IMR-90 (cell line): Measurements from ENCODE around the gene MRPL17. TPM values are rescaled to one million over a fixed set of nuclear protein-coding genes. Genes with fewer than 3 reads are reported as not detected.

Experiments
- ATAC-seq: fragments of 200-7000 bp; cut with Tn5 transposase; 2 replicates; pipeline ENCODE4 v1.9.1; 2020; ENCODE audit warnings: low read depth, mild to moderate bottlenecking, moderate library complexity
- BruUV-seq: library from RNA; stranded (reverse); fragments of 400-500 nt; replicated peaks from 2 replicates; lab custom pipeline; 2021; lab: Mats Ljungman, UMichigan
- CTCF ChIA-PET: fragments of 300-600 bp; formaldehyde crosslinking; extraction: SDS; loops from one replicate; lab custom pipeline; 2021; ENCODE audit warnings: antibody characterized with exemption; lab: Yijun Ruan, JAX
- POLR2A ChIA-PET: fragments of 300-600 bp; sonication (Branson Sonifier 250); formaldehyde crosslinking; loops from one replicate; lab custom pipeline; 2022; ENCODE audit warnings: antibody characterized with exemption; ENCODE audit not compliant: unreplicated experiment; lab: Charles Lee
- DNase-seq: peaks from one replicate; pipeline ENCODE4 v3.0.0; 2013
- H2AFZ ChIP-seq: replicated peaks from 2 replicates; pipeline ENCODE3; 2013; ENCODE audit warnings: low read length, mild to moderate bottlenecking; ENCODE audit not compliant: poor library complexity
- H2AK5ac ChIP-seq: 2 replicates; pipeline ENCODE4 v1.6.1; 2013; ENCODE audit warnings: low read depth, low read length, inconsistent platforms
- H2AK9ac ChIP-seq: replicated peaks from 2 replicates; pipeline ENCODE3; 2013; ENCODE audit warnings: mild to moderate bottlenecking, low read depth, low read length, moderate library complexity; ENCODE audit not compliant: poor library complexity
- H2BK120ac ChIP-seq: 2 replicates; pipeline ENCODE4 v1.6.1; 2013; ENCODE audit warnings: low read depth, low read length, inconsistent platforms
- H2BK15ac ChIP-seq: 3 replicates; pipeline ENCODE4 v1.6.1; 2013; ENCODE audit warnings: low read depth, low read length, inconsistent platforms
- H2BK20ac ChIP-seq: 2 replicates; pipeline ENCODE4 v1.6.1; 2013; ENCODE audit warnings: low read depth, mild to moderate bottlenecking, inconsistent platforms, low read length, moderate library complexity
- H2BK5ac ChIP-seq: 2 replicates; pipeline ENCODE4 v1.6.1; 2013; ENCODE audit warnings: mild to moderate bottlenecking, low read depth, low read length, inconsistent platforms; ENCODE audit not compliant: poor library complexity, severe bottlenecking
- H3K14ac ChIP-seq: replicated peaks from 2 replicates; pipeline ENCODE4 v1.6.1; 2013; ENCODE audit warnings: low read depth, low read length, inconsistent platforms
- H3K18ac ChIP-seq: 2 replicates; pipeline ENCODE4 v1.6.1; 2013; ENCODE audit warnings: low read depth, low read length, control low read depth
- H3K23ac ChIP-seq: 2 replicates; pipeline ENCODE4 v1.6.1; 2013; ENCODE audit warnings: low read depth, low read length, inconsistent platforms
- H3K27ac ChIP-seq: 2 replicates; pipeline ENCODE4 v1.5.1; 2013; ENCODE audit warnings: mild to moderate bottlenecking, control low read depth, low read length; ENCODE audit not compliant: insufficient read depth
- H3K27me3 ChIP-seq: 2 replicates; pipeline ENCODE4 v1.6.1; 2013; ENCODE audit warnings: low read length; ENCODE audit not compliant: control insufficient read depth, insufficient read depth
- H3K36me3 ChIP-seq: 2 replicates; pipeline ENCODE4 v1.6.1; 2013; ENCODE audit warnings: low read length, mixed read lengths; ENCODE audit not compliant: control insufficient read depth, insufficient read depth
- H3K4ac ChIP-seq: 2 replicates; pipeline ENCODE4 v1.6.1; 2013; ENCODE audit warnings: low read depth, low read length, inconsistent platforms
- H3K4me1 ChIP-seq: 2 replicates; pipeline ENCODE4 v1.6.1; 2013; ENCODE audit warnings: low read length, mixed read lengths; ENCODE audit not compliant: control insufficient read depth, insufficient read depth
- H3K4me2 ChIP-seq: 2 replicates; pipeline ENCODE4 v1.6.1; 2013; ENCODE audit warnings: low read depth, mild to moderate bottlenecking, control low read depth, low read length, moderate library complexity
- H3K4me3 ChIP-seq: 2 replicates; pipeline ENCODE4 v1.5.1; 2013; ENCODE audit warnings: low read depth, mild to moderate bottlenecking, control low read depth, low read length, moderate library complexity; ENCODE audit not compliant: insufficient read depth
- H3K56ac ChIP-seq: 2 replicates; pipeline ENCODE4 v1.6.1; 2013; ENCODE audit warnings: low read length, inconsistent platforms; ENCODE audit not compliant: insufficient read depth; ENCODE audit errors: extremely low read depth
- H3K79me1 ChIP-seq, 2 experiments: 2 replicates each; pipeline ENCODE4 v1.6.1; 2013; ENCODE audit warnings: low read length in 2 of 2, inconsistent platforms in 1 of 2, low read depth in 1 of 2
- H3K9ac ChIP-seq: 2 replicates; pipeline ENCODE4 v1.6.1; 2013; ENCODE audit warnings: low read depth, low read length, control low read depth
- H3K9me1 ChIP-seq: 2 replicates; pipeline ENCODE4 v1.6.1; 2013; ENCODE audit warnings: low read length, inconsistent platforms; ENCODE audit not compliant: insufficient read depth
- H3K9me3 ChIP-seq: 2 replicates; pipeline ENCODE4 v1.6.1; 2013; ENCODE audit warnings: low read length; ENCODE audit not compliant: control insufficient read depth, insufficient read depth
- H4K20me1 ChIP-seq: 2 replicates; pipeline ENCODE4 v1.6.1; 2013; ENCODE audit warnings: low read length, inconsistent platforms; ENCODE audit not compliant: insufficient read depth
- H4K5ac ChIP-seq: 2 replicates; pipeline ENCODE4 v1.6.1; 2013; ENCODE audit warnings: mild to moderate bottlenecking, low read depth, low read length, control low read depth
- H4K8ac ChIP-seq, 2 experiments: 2 replicates each; pipeline ENCODE4 v1.6.1; 2013; ENCODE audit warnings: low read depth in 2 of 2, low read length in 2 of 2, control low read depth in 1 of 2, inconsistent platforms in 1 of 2
- H4K91ac ChIP-seq: 2 replicates; pipeline ENCODE4 v1.6.1; 2013; ENCODE audit warnings: low read depth, low read length, inconsistent platforms; ENCODE audit not compliant: insufficient read depth
- BHLHE40 ChIP-seq: fragments of 150-350 bp; IDR thresholded peaks from 2 replicates; pipeline ENCODE4 v1.6.1; 2016; ENCODE audit warnings: mild to moderate bottlenecking, low read depth, low read length
- CEBPB ChIP-seq: IDR thresholded peaks from 2 replicates; pipeline ENCODE4 v1.6.1; 2012; ENCODE audit warnings: low read depth, low read length, improper control_type of control experiment
- CHD1 ChIP-seq: IDR thresholded peaks from 2 replicates; pipeline ENCODE4 v1.6.1; 2012; ENCODE audit warnings: low read depth, low read length, improper control_type of control experiment
- CTCF ChIP-seq: conservative IDR thresholded peaks from 2 replicates; pipeline ENCODE4 v1.5.1; 2012; ENCODE audit warnings: mild to moderate bottlenecking, low read depth, low read length, improper control_type of control experiment
- ELK1 ChIP-seq: fragments of 150-350 bp; IDR thresholded peaks from 2 replicates; pipeline ENCODE4 v1.6.1; 2016; ENCODE audit warnings: low read depth, mild to moderate bottlenecking, low read length, moderate library complexity, borderline replicate concordance
- FOS ChIP-seq: fragments of 150-350 bp; IDR thresholded peaks from 2 replicates; pipeline ENCODE4 v1.6.1; 2016; ENCODE audit warnings: low read depth, low read length
- MAFK ChIP-seq: IDR thresholded peaks from 2 replicates; pipeline ENCODE4 v1.6.1; 2012; ENCODE audit warnings: low read depth, low read length, improper control_type of control experiment
- MAZ ChIP-seq: IDR thresholded peaks from 2 replicates; pipeline ENCODE4 v1.6.1; 2012; ENCODE audit warnings: low read depth, mild to moderate bottlenecking, low read length, improper control_type of control experiment, moderate library complexity, borderline replicate concordance
- MXI1 ChIP-seq: IDR thresholded peaks from 2 replicates; pipeline ENCODE4 v1.6.1; 2012; ENCODE audit warnings: low read depth, mild to moderate bottlenecking, low read length, moderate library complexity, borderline replicate concordance
- NFE2L2 ChIP-seq: fragments of 150-350 bp; IDR thresholded peaks from 2 replicates; pipeline ENCODE4 v1.6.1; 2016; ENCODE audit warnings: low read depth, mild to moderate bottlenecking, low read length
- POLR2A ChIP-seq: IDR thresholded peaks from 2 replicates; pipeline ENCODE4 v1.6.1; 2012; ENCODE audit warnings: mild to moderate bottlenecking, low read depth, low read length
- RAD21 ChIP-seq: IDR thresholded peaks from 2 replicates; pipeline ENCODE4 v1.6.1; 2012; ENCODE audit warnings: low read length, improper control_type of control experiment
- RCOR1 ChIP-seq: IDR thresholded peaks from 2 replicates; pipeline ENCODE4 v1.6.1; 2012; ENCODE audit warnings: mild to moderate bottlenecking, low read length, improper control_type of control experiment; ENCODE audit not compliant: insufficient replicate concordance
- RFX5 ChIP-seq: IDR thresholded peaks from 2 replicates; pipeline ENCODE4 v1.8.0; 2012; ENCODE audit warnings: low read depth, mild to moderate bottlenecking, low read length, moderate library complexity
- SMC3 ChIP-seq: fragments of 150-350 bp; IDR thresholded peaks from 2 replicates; pipeline ENCODE4 v1.6.1; 2016; ENCODE audit warnings: low read depth, mild to moderate bottlenecking, antibody characterized with exemption, low read length, moderate library complexity
- WGBS, 2 experiments: methylation state at CpG; one replicate each; pipeline versions ENCODE4 v1.1.5 to v1.1.7; 2013; ENCODE audit warnings: missing lambda C conversion rate in 2 of 2; ENCODE audit not compliant: insufficient read length in 1 of 2; ENCODE audit errors: extremely low coverage in 2 of 2; 5-methylcytosine and 5-hydroxymethylcytosine counted together
- dilution Hi-C: fragments of 300-500 bp; cut with HindIII; formaldehyde crosslinking; loops from one replicate; pipeline ENCODE4 v1.14.3; 2018; ENCODE audit warnings: low sequenced_read_pairs; ENCODE audit not compliant: unreplicated experiment
- in situ Hi-C: fragments of 300-500 bp; cut with MboI; formaldehyde crosslinking; loops from 3 replicates; pipeline ENCODE4 v1.14.3; 2019; ENCODE audit warnings: low sequenced_read_pairs, inconsistent platforms, mixed read lengths
- intact Hi-C: fragments of 100-400 bp; cut with micrococcal nuclease; formaldehyde crosslinking; loops from 2 replicates; pipeline ENCODE4 v1.10.0; 2022
- polyA plus RNA-seq, 3 experiments: library from polyadenylated mRNA; depleted of rRNA; stranded (reverse); fragments of >200 nt; gene quantifications; 2 replicates each; pipeline ENCODE4 v1.2.3, GENCODE V29; 2012; ENCODE audit warnings: low replicate concordance in 1 of 3
- total RNA-seq: library from RNA; depleted of rRNA; stranded (reverse); fragments of >200 nt; gene quantifications from 2 replicates; pipeline ENCODE4 v1.2.3, GENCODE V29; 2012
- TF ChIP-seq, protein P1 (sequence below): fragments of 150-350 bp; IDR thresholded peaks from 2 replicates; pipeline ENCODE4 v1.6.1; 2017; ENCODE audit warnings: mild to moderate bottlenecking, antibody characterized with exemption, low read length, low read depth

The MRPL17 gene
- total and polyA plus RNA-seq, 2 of the 4 experiments (the other 2 are of a cell fraction) = 70.3 to 85.2 TPM

- no peak for DNase-seq
- Histone ChIP-seq H3K56ac (no peak overlapping the region), H3K9me1 (peaks cover 16% of the 10 kb centered on the region), H2BK5ac (no peak overlapping the region), H4K8ac (peak overlapping the region in 1 of 2 experiments; percentile 59; a peak in 1 of 4 replicates), H2AFZ (no peak overlapping the region), H2AK9ac (no peak overlapping the region), H3K4me1 (peaks cover 5% of the 10 kb centered on the region), H3K9ac (no peak overlapping the region), H3K18ac (no peak overlapping the region), H2AK5ac (no peak overlapping the region), H2BK20ac (no peak overlapping the region), H3K9me3 (no peaks in the 10 kb centered on the region), H3K79me1 (peaks cover 3 to 17% of the 10 kb centered on the region in 2 experiments; a peak in 2 of 4 replicates), H3K36me3 (no peaks in the 10 kb centered on the region), H4K20me1 (0 out of 2 replicates have a peak, but pooled peaks cover 3% of the 10 kb centered on the region), H3K4me2 (peak overlapping the region; percentile 5; the same call in 1 of the 2 replicates), H2BK120ac (no peak overlapping the region), H3K23ac (peak overlapping the region; percentile 18), H4K5ac (no peak overlapping the region), H4K91ac (no peak overlapping the region), H3K4me3 (no peak overlapping the region), H3K4ac (no peak overlapping the region), H3K14ac (no peak overlapping the region), H3K27me3 (peaks cover 15% of the 10 kb centered on the region), H2BK15ac (no peak overlapping the region), H3K27ac (no peak overlapping the region)
- TF ChIP-seq CEBPB (no peak), MAFK (no peak), CTCF (no peak), FOS (no peak), ELK1 (no peak), RAD21 (no peak), SMC3 (no peak), CHD1 (no peak), MXI1 (no peak), BHLHE40 (no peak), POLR2A (no peak), NFE2L2 (no peak), RFX5 (no peak), RCOR1 (no peak), MAZ (no peak)
- TF ChIP-seq, protein P1, sequence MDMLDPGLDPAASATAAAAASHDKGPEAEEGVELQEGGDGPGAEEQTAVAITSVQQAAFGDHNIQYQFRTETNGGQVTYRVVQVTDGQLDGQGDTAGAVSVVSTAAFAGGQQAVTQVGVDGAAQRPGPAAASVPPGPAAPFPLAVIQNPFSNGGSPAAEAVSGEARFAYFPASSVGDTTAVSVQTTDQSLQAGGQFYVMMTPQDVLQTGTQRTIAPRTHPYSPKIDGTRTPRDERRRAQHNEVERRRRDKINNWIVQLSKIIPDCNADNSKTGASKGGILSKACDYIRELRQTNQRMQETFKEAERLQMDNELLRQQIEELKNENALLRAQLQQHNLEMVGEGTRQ = no peak
- ChIA-PET CTCF (no interaction called here), POLR2A (interaction anchor here (0.9 kb wide), 1 partner anchor 337 kb away, joined by 5 read pairs; no protein-coding TSS in a partner anchor)
- in situ Hi-C loops = no loop called here
- WGBS, 2 experiments = 38% methylated on average over 2 of the region's 5 CpGs; no CpG with 5 or more reads in 1 of the 2 experiments
- no peak for ATAC-seq
- BruUV-seq = no TSS peak
- intact Hi-C loops = no loop called here
- dilution Hi-C loops = no loop called here
Observed at GRCh38 chr11:6656936-6657335, 26.2 kb downstream of the MRPL17 start.
